Liver (tissue), 3 donors: ENCODE data around the gene MYO18A.

Experiments used
- EGR1 ChIP-seq, 2 donors: IDR thresholded peaks; 2 replicates each; pipeline ENCODE4 v1.6.1; 2016 to 2018; ENCODE audit warnings: antibody characterized with exemption in 2 of 2, low read depth in 2 of 2
- JUND ChIP-seq, 2 donors: IDR thresholded peaks; 2 replicates each; pipeline ENCODE4 v1.6.1; 2016; ENCODE audit warnings: antibody characterized with exemption in 2 of 2
- RAD21 ChIP-seq, 2 donors: IDR thresholded peaks; 2 replicates each; pipeline ENCODE4 v1.6.1; 2016; ENCODE audit warnings: antibody characterized with exemption in 2 of 2, mild to moderate bottlenecking in 2 of 2
- SP1 ChIP-seq: IDR thresholded peaks from 2 replicates; pipeline ENCODE4 v1.6.1; 2018; ENCODE audit warnings: antibody characterized with exemption, mild to moderate bottlenecking
- YY1 ChIP-seq: IDR thresholded peaks from 2 replicates; pipeline ENCODE4 v1.6.1; 2016; ENCODE audit warnings: antibody characterized with exemption, mild to moderate bottlenecking
- TF ChIP-seq, protein P1 (sequence below): fragments of 150-350 bp; IDR thresholded peaks from 2 replicates; pipeline ENCODE4 v1.5.1; 2017; ENCODE audit warnings: improper control_type of control experiment, low read depth, low read length; ENCODE audit not compliant: missing input control
- TF ChIP-seq, protein P2 (sequence below): IDR thresholded peaks from 2 replicates; pipeline ENCODE4 v1.6.1; 2016; ENCODE audit warnings: antibody characterized with exemption
- donor health status: healthy.
- donor health status: healthy.

DNA sequence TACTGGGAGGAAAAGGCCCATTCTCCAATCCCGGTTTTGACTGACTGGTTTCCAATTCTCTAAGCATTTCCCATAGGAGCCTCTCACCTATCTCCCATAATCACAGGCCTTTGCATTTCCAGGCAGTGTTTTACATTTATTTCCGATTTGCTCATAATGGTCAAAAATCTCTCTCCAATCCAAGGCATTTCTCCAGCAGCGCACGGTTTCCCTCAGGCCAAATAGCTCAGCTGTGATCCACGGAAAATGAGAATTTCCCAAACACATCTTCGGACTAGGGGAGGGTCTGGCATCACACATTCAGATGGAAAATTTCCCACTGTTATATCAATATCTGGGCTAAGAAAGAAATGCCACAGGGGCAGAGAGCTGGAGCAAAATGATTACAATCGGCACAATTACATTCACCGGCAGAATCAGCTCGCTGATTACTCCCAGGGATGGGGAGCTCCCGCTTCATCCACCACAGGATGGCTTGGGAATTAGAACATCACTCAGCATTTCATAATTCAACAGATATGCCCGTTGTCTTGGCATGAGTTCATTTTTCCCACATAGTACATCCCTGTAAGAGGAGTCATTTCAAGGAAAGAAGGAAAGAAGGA, 130.6 kb downstream of the MYO18A start:
- TF ChIP-seq EGR1 (IDR thresholded peaks at IDR 0.05; ENCODE audit: low read depth in 2 of 2) (no peak), RAD21 (IDR thresholded peaks at IDR 0.05) (no peak), YY1 (no peak), JUND (IDR thresholded peaks at IDR 0.05) (no peak), SP1 (no peak)
- TF ChIP-seq, protein P1, sequence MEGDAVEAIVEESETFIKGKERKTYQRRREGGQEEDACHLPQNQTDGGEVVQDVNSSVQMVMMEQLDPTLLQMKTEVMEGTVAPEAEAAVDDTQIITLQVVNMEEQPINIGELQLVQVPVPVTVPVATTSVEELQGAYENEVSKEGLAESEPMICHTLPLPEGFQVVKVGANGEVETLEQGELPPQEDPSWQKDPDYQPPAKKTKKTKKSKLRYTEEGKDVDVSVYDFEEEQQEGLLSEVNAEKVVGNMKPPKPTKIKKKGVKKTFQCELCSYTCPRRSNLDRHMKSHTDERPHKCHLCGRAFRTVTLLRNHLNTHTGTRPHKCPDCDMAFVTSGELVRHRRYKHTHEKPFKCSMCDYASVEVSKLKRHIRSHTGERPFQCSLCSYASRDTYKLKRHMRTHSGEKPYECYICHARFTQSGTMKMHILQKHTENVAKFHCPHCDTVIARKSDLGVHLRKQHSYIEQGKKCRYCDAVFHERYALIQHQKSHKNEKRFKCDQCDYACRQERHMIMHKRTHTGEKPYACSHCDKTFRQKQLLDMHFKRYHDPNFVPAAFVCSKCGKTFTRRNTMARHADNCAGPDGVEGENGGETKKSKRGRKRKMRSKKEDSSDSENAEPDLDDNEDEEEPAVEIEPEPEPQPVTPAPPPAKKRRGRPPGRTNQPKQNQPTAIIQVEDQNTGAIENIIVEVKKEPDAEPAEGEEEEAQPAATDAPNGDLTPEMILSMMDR: no peak
- TF ChIP-seq, protein P2, sequence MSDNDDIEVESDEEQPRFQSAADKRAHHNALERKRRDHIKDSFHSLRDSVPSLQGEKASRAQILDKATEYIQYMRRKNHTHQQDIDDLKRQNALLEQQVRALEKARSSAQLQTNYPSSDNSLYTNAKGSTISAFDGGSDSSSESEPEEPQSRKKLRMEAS: no peak
